Dendritic cell treated with granulocyte-macrophage colony-stimulating factor and Interleukin-4, amounts not matched to agents 40 ng/mL and 50 ng/mL, for 4 days (primary cell): Measurements from ENCODE around the gene DGKH.
"Not testable (repeated sequence)": the region's sequence is repeated elsewhere in the genome, so short reads cannot be mapped to it uniquely, and the experiment has no call there.

Source experiments
- H3K27ac Mint-ChIP-seq: one replicate; pipeline ENCODE4 v1.8.0; 2022; ENCODE audit warnings: mild to moderate bottlenecking, mixed read lengths
- H3K27me3 Mint-ChIP-seq: one replicate; pipeline ENCODE4 v1.8.0; 2022; ENCODE audit warnings: mild to moderate bottlenecking, mixed read lengths
- H3K36me3 Mint-ChIP-seq: one replicate; pipeline ENCODE4 v1.8.0; 2022; ENCODE audit warnings: low read depth, mixed read lengths
- H3K4me1 Mint-ChIP-seq: one replicate; pipeline ENCODE4 v1.8.0; 2022; ENCODE audit warnings: low read depth, mixed read lengths
- H3K4me3 Mint-ChIP-seq: one replicate; pipeline ENCODE4 v1.8.0; 2022; ENCODE audit warnings: mild to moderate bottlenecking, moderate library complexity, mixed read lengths
- H3K9me3 Mint-ChIP-seq: one replicate; pipeline ENCODE4 v1.8.0; 2022; ENCODE audit warnings: mixed read lengths
- intact Hi-C: fragments of 100-400 bp; cut with micrococcal nuclease; formaldehyde crosslinking; loops from one replicate; pipeline ENCODE4 v1.15.0; 2022

Gene DGKH

GRCh38 chr13:42153199-42154113, 105.0 kb downstream of the DGKH start:
- no peaks in the 10 kb centered on the region for H3K27me3 Mint-ChIP-seq
- H3K4me1 Mint-ChIP-seq = peaks cover 9% of the 10 kb centered on the region
- H3K36me3 Mint-ChIP-seq = peaks cover 16% of the 10 kb centered on the region
- H3K4me3 Mint-ChIP-seq = no peak overlapping the region
- H3K27ac Mint-ChIP-seq = no peak overlapping the region
- intact Hi-C loops = no loop called here
- no peaks in the 10 kb centered on the region for H3K9me3 Mint-ChIP-seq

- Mint-ChIP-seq H3K4me3 (no peak overlapping the region), H3K9me3 (no peaks in the 10 kb centered on the region), H3K27ac (no peak overlapping the region), H3K27me3 (no peaks in the 10 kb centered on the region), H3K36me3 (peaks cover 34% of the 10 kb centered on the region), H3K4me1 (no peaks in the 10 kb centered on the region)
- intact Hi-C loops = no loop called here
These were observed 106.8 kb downstream of the DGKH start for GRCh38 chr13:42155251-42155650.

GRCh38 chr13:42163338-42163737, 114.9 kb downstream of the DGKH start:
- H3K4me3 Mint-ChIP-seq, H3K27ac Mint-ChIP-seq, intact Hi-C loops, H3K4me1 Mint-ChIP-seq, H3K27me3 Mint-ChIP-seq: not testable (repeated sequence)
- Mint-ChIP-seq H3K36me3 (peaks cover 66% of the 10 kb centered on the region), H3K9me3 (peaks cover 12% of the 10 kb centered on the region)

GRCh38 chr13:42163910-42164309, 115.5 kb downstream of the DGKH start:
- intact Hi-C loops, H3K27ac Mint-ChIP-seq, H3K4me3 Mint-ChIP-seq, H3K4me1 Mint-ChIP-seq, H3K27me3 Mint-ChIP-seq: not testable (repeated sequence)
- Mint-ChIP-seq H3K9me3 (peaks cover 12% of the 10 kb centered on the region), H3K36me3 (peaks cover 65% of the 10 kb centered on the region)

GRCh38 chr13:42164557-42165125, 116.2 kb downstream of the DGKH start:
- no peak overlapping the region for H3K27ac Mint-ChIP-seq
- H3K36me3 Mint-ChIP-seq = peaks cover 65% of the 10 kb centered on the region
- H3K9me3 Mint-ChIP-seq = peaks cover 12% of the 10 kb centered on the region
- H3K4me3 Mint-ChIP-seq = no peak overlapping the region
- H3K4me1 Mint-ChIP-seq = no peaks in the 10 kb centered on the region
- no peaks in the 10 kb centered on the region for H3K27me3 Mint-ChIP-seq
- intact Hi-C loops = no loop called here

GRCh38 chr13:42168496-42168895, 120.0 kb downstream of the DGKH start:
- intact Hi-C loops = no loop called here
- Mint-ChIP-seq H3K36me3 (peaks cover 46% of the 10 kb centered on the region), H3K9me3 (peaks cover 12% of the 10 kb centered on the region), H3K4me1 (no peaks in the 10 kb centered on the region), H3K4me3 (no peak overlapping the region), H3K27me3 (no peaks in the 10 kb centered on the region), H3K27ac (no peak overlapping the region)

- Mint-ChIP-seq H3K27me3 (no peaks in the 10 kb centered on the region), H3K36me3 (peaks cover 56% of the 10 kb centered on the region), H3K27ac (no peak overlapping the region), H3K4me3 (no peak overlapping the region), H3K4me1 (no peaks in the 10 kb centered on the region), H3K9me3 (peaks cover 12% of the 10 kb centered on the region)
- intact Hi-C loops = no loop called here
These were observed 121.6 kb downstream of the DGKH start for GRCh38 chr13:42170029-42170428.

GRCh38 chr13:42173789-42174343, 125.4 kb downstream of the DGKH start:
- H3K27me3 Mint-ChIP-seq = no peaks in the 10 kb centered on the region
- intact Hi-C loops = no loop called here
- peaks cover 41% of the 10 kb centered on the region for H3K36me3 Mint-ChIP-seq
- no peaks in the 10 kb centered on the region for H3K9me3 Mint-ChIP-seq
- H3K4me3 Mint-ChIP-seq = no peak overlapping the region
- H3K27ac Mint-ChIP-seq = no peak overlapping the region
- H3K4me1 Mint-ChIP-seq = no peaks in the 10 kb centered on the region

- H3K4me1 Mint-ChIP-seq = no peaks in the 10 kb centered on the region
- no peak overlapping the region for H3K4me3 Mint-ChIP-seq
- no peak overlapping the region for H3K27ac Mint-ChIP-seq
- peaks cover 36% of the 10 kb centered on the region for H3K36me3 Mint-ChIP-seq
- no peaks in the 10 kb centered on the region for H3K9me3 Mint-ChIP-seq
- H3K27me3 Mint-ChIP-seq = no peaks in the 10 kb centered on the region
- intact Hi-C loops = no loop called here
These were observed 126.1 kb downstream of the DGKH start for GRCh38 chr13:42174344-42175162.

- no peaks in the 10 kb centered on the region for H3K27me3 Mint-ChIP-seq
- no peak overlapping the region for H3K27ac Mint-ChIP-seq
- H3K36me3 Mint-ChIP-seq = peaks cover 47% of the 10 kb centered on the region
- no peaks in the 10 kb centered on the region for H3K4me1 Mint-ChIP-seq
- intact Hi-C loops = no loop called here
- H3K9me3 Mint-ChIP-seq = no peaks in the 10 kb centered on the region
- no peak overlapping the region for H3K4me3 Mint-ChIP-seq
These were observed 127.8 kb downstream of the DGKH start for GRCh38 chr13:42176294-42176693.

- H3K9me3 Mint-ChIP-seq = no peaks in the 10 kb centered on the region
- intact Hi-C loops = no loop called here
These were observed 128.7 kb downstream of the DGKH start for GRCh38 chr13:42177189-42177588.

GRCh38 chr13:42181381-42181953, 133.0 kb downstream of the DGKH start:
- intact Hi-C loops = no loop called here
- H3K9me3 Mint-ChIP-seq = no peaks in the 10 kb centered on the region
- H3K27me3 Mint-ChIP-seq = no peaks in the 10 kb centered on the region

More at GRCh38 chr13:42177189-42177588, 128.7 kb downstream of the DGKH start:
- no peak overlapping the region for H3K4me3 Mint-ChIP-seq
- H3K4me1 Mint-ChIP-seq = no peaks in the 10 kb centered on the region
- no peaks in the 10 kb centered on the region for H3K27me3 Mint-ChIP-seq
- no peak overlapping the region for H3K27ac Mint-ChIP-seq
- H3K36me3 Mint-ChIP-seq = peaks cover 51% of the 10 kb centered on the region

GRCh38 chr13:42189061-42189460, 140.6 kb downstream of the DGKH start:
- Mint-ChIP-seq H3K27ac (no peak overlapping the region), H3K4me3 (no peak overlapping the region)

More at GRCh38 chr13:42181381-42181953, 133.0 kb downstream of the DGKH start:
- Mint-ChIP-seq H3K36me3 (peaks cover 40% of the 10 kb centered on the region), H3K4me1 (no peaks in the 10 kb centered on the region), H3K4me3 (no peak overlapping the region), H3K27ac (no peak overlapping the region)

More at GRCh38 chr13:42189061-42189460, 140.6 kb downstream of the DGKH start:
- Mint-ChIP-seq H3K27me3 (no peaks in the 10 kb centered on the region), H3K4me1 (no peaks in the 10 kb centered on the region), H3K9me3 (no peaks in the 10 kb centered on the region), H3K36me3 (peaks cover 43% of the 10 kb centered on the region)
- intact Hi-C loops = no loop called here
